GM12878 (cell line): ENCODE measurements around the gene DCTN1. TPM values are rescaled to one million over a fixed set of nuclear protein-coding genes. Genes with fewer than 3 reads are reported as not detected.

Experiments used
- ATAC-seq: fragments of 200-7000 bp; cut with Tn5 transposase; 3 replicates; pipeline ENCODE4 v1.9.1; 2020; ENCODE audit warnings: mild to moderate bottlenecking, moderate library complexity
- BruUV-seq: library from RNA; stranded (reverse); fragments of 400-500 nt; replicated peaks from 2 replicates; lab custom pipeline; 2021; lab: Mats Ljungman, UMichigan
- CTCF ChIA-PET: fragments of 300-600 bp; sonication (Branson Sonifier 250); formaldehyde crosslinking; extraction: SDS; loops from one replicate; lab custom pipeline; 2021; ENCODE audit warnings: inconsistent platforms; lab: Yijun Ruan, JAX
- POLR2A ChIA-PET: fragments of 350-600 bp; formaldehyde crosslinking; extraction: SDS; loops from one replicate; lab custom pipeline; 2021; ENCODE audit warnings: inconsistent platforms; lab: Charles Lee
- RAD21 ChIA-PET: fragments of 300-600 bp; sonication (Branson Sonifier 250); formaldehyde crosslinking; loops from one replicate; lab custom pipeline; 2023; ENCODE audit warnings: antibody characterized with exemption; ENCODE audit not compliant: unreplicated experiment; lab: Charles Lee
- SMC1A ChIA-PET: fragments of 300-600 bp; sonication (Branson Sonifier 250); formaldehyde crosslinking; loops from one replicate; lab custom pipeline; 2023; ENCODE audit not compliant: unreplicated experiment, uncharacterized antibody; lab: Charles Lee
- DNase-seq: peaks from one replicate; pipeline ENCODE4 v3.0.0-alpha.2; 2011; ENCODE audit warnings: low read depth, low spot score
- FAIRE-seq: peaks from 3 replicates; lab custom pipeline; 2011; peaks lifted over from hg19 to GRCh38; lab: Jason Lieb, UNC
- H2AFZ ChIP-seq: 2 replicates; pipeline ENCODE4 v1.6.0; 2011; ENCODE audit warnings: low read depth, low read length, control low read depth; ENCODE audit not compliant: control insufficient read depth
- H3K27ac ChIP-seq: 2 replicates; pipeline ENCODE4 v1.5.1; 2011; ENCODE audit warnings: control low read depth; ENCODE audit not compliant: control insufficient read depth, insufficient read depth
- H3K27me3 ChIP-seq, 2 experiments: replicated peaks in 1 of 2; 2 replicates each; pipeline versions ENCODE4 v1.6.0 to v1.6.1; 2011; ENCODE audit warnings: low read length in 1 of 2; ENCODE audit not compliant: control insufficient read depth in 2 of 2, insufficient read depth in 2 of 2
- H3K36me3 ChIP-seq, 2 experiments: 2 replicates each; pipeline ENCODE4 v1.5.1; 2011; ENCODE audit warnings: low read length in 1 of 2; ENCODE audit not compliant: control insufficient read depth in 2 of 2, insufficient read depth in 2 of 2
- H3K4me1 ChIP-seq: 2 replicates; pipeline ENCODE4 v1.6.1; 2011; ENCODE audit warnings: mild to moderate bottlenecking, low read length, moderate library complexity, mixed read lengths; ENCODE audit not compliant: control insufficient read depth, insufficient read depth
- H3K4me2 ChIP-seq: 2 replicates; pipeline ENCODE4 v1.6.0; 2011; ENCODE audit warnings: control low read depth; ENCODE audit not compliant: control insufficient read depth, insufficient read depth
- H3K4me3 ChIP-seq: fragments of 200-600 bp; sonication (generic); 2 replicates; pipeline ENCODE4 v1.5.1; 2016
- H3K79me2 ChIP-seq: 2 replicates; pipeline ENCODE4 v1.6.0; 2011; ENCODE audit warnings: low read length; ENCODE audit not compliant: control insufficient read depth, insufficient read depth
- H3K9ac ChIP-seq: 2 replicates; pipeline ENCODE4 v1.8.0; 2011; ENCODE audit warnings: low read length, control low read depth, mixed read lengths; ENCODE audit not compliant: control insufficient read depth, insufficient read depth
- H3K9me3 ChIP-seq: replicated peaks from 3 replicates; pipeline ENCODE4 v1.5.1; 2011; ENCODE audit warnings: mild to moderate bottlenecking, low read length; ENCODE audit not compliant: control insufficient read depth, insufficient read depth
- H4K20me1 ChIP-seq: 2 replicates; pipeline ENCODE4 v1.6.0; 2011; ENCODE audit not compliant: control insufficient read depth, insufficient read depth
- ATF2 ChIP-seq: IDR thresholded peaks from 2 replicates; pipeline ENCODE4 v1.6.1; 2012; ENCODE audit warnings: low read length, inconsistent platforms
- ESRRA ChIP-seq: IDR thresholded peaks from 2 replicates; pipeline ENCODE4 v1.6.1; 2012; ENCODE audit warnings: mild to moderate bottlenecking, low read length, improper control_type of control experiment
- MYC ChIP-seq: IDR thresholded peaks from 2 replicates; pipeline ENCODE4 v1.6.1; 2011; ENCODE audit warnings: mild to moderate bottlenecking, low read length, moderate library complexity, inconsistent platforms; ENCODE audit not compliant: insufficient read depth, insufficient replicate concordance, insufficient read length, severe bottlenecking
- PRDM15 ChIP-seq: fragments of 450-650 bp; formaldehyde crosslinking; IDR thresholded peaks from 2 replicates; pipeline ENCODE4 v1.4.0; 2020; ENCODE audit warnings: mild to moderate bottlenecking, moderate library complexity
- SP1 ChIP-seq: IDR thresholded peaks from one replicate; pipeline ENCODE4 v1.6.1; 2011; ENCODE audit warnings: low read depth, low read length
- SPI1 ChIP-seq: IDR thresholded peaks from 2 replicates; pipeline ENCODE4 v1.6.1; 2011; ENCODE audit warnings: low read depth, mild to moderate bottlenecking, low read length, moderate library complexity, borderline replicate concordance; ENCODE audit not compliant: insufficient read depth
- TCF12 ChIP-seq: IDR thresholded peaks from 2 replicates; pipeline ENCODE4 v1.6.1; 2011; ENCODE audit warnings: low read depth, mild to moderate bottlenecking, low read length
- ZBTB40 ChIP-seq: fragments of 450-650 bp; IDR thresholded peaks from 2 replicates; pipeline ENCODE4 v1.6.1; 2016; ENCODE audit warnings: mild to moderate bottlenecking, moderate library complexity, borderline replicate concordance
- WGBS: methylation state at CpG from one replicate; pipeline ENCODE4 v1.1.6; 2016; ENCODE audit warnings: low lambda C conversion rate; ENCODE audit not compliant: insufficient replicate concordance, insufficient coverage; ENCODE audit errors: missing lambda C conversion rate; 5-methylcytosine and 5-hydroxymethylcytosine counted together
- in situ Hi-C: fragments of 300-500 bp; cut with MboI; formaldehyde crosslinking; loops from 9 replicates; pipeline ENCODE4 v1.14.3; 2018; ENCODE audit warnings: mixed read lengths
- intact Hi-C: fragments of 100-400 bp; cut with micrococcal nuclease; formaldehyde crosslinking; loops from one replicate; pipeline ENCODE4 v1.14.2; 2022; ENCODE audit not compliant: unreplicated experiment
- polyA plus RNA-seq, 11 experiments: library from polyadenylated mRNA; depleted of rRNA in 4 of 11; unstranded in 6 of 11; stranded (reverse) in 5 of 11; fragments of >200 nt; fragmentation: Nextera tagmentation in 4 of 11; fragmentation: Illumina TruSeq in 1 of 11; extraction: Ambion mirVana in 4 of 11; extraction: Trizol in 1 of 11; gene quantifications; 1 replicate in 1 of 11; 2 replicates in 10 of 11; pipeline versions ENCODE4 v1.2.1 to v1.2.3, GENCODE V29; 2011 to 2016; ENCODE audit warnings: inconsistent platforms in 2 of 11, missing spikeins in 2 of 11, low read depth in 1 of 11
- total RNA-seq, 4 experiments: library from RNA; depleted of rRNA in 3 of 4; stranded (reverse); fragments of >200 nt in 3 of 4; fragmentation: Illumina TruSeq in 1 of 4; extraction: Trizol in 1 of 4; gene quantifications; 2 replicates each; pipeline versions ENCODE4 v1.2.1 to v1.2.3, GENCODE V29; 2013 to 2021

DCTN1 gene
- total and polyA plus RNA-seq, 10 of the 15 experiments (the other 5 are each of a cell fraction or from before 2014, with no cell fraction given): 44.1 to 116 (median 64.8) TPM

DNA sequence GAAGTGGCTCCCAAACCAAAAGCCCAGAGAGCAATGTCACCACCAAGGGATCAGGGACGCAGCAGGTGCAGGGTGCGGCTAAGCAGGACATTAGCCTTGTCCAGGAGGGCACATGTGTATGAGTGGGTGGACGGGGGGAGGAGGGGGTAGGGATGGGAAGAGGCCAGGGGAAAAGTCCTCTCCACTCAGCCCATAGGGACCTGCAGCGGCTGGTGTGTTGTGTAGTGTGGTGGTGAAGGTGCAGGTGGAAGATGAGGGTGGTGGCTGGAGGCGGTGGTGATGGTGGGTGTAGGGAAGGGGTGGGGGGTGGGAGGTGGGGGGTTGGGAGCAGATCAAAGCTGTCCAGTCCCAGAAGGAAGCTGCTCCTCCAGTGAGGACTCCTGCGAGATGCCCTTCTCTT lies 37.7 kb upstream of the DCTN1 start:
- ChIA-PET RAD21 (no interaction called here), CTCF (no interaction called here), POLR2A (no interaction called here), SMC1A (no interaction called here)
- no peak for ATAC-seq
- H3K27ac ChIP-seq: no peak overlapping the region
- WGBS: 100% methylated on average over 3 of the region's 6 CpGs
- H4K20me1 ChIP-seq: no peaks in the 10 kb centered on the region
- no TSS peak for BruUV-seq
- in situ Hi-C loops: no loop called here
- peaks cover 47% of the 10 kb centered on the region for H3K4me1 ChIP-seq
- no peaks in the 10 kb centered on the region for H3K27me3 ChIP-seq
- H3K4me3 ChIP-seq: no peak overlapping the region
- H3K4me2 ChIP-seq: no peak overlapping the region
- peaks cover 6% of the 10 kb centered on the region for H3K79me2 ChIP-seq
- intact Hi-C loops: no loop called here
- no peak for FAIRE-seq
- no peak overlapping the region for H3K9ac ChIP-seq
- TF ChIP-seq SP1: no peak
- no peaks in the 10 kb centered on the region for H3K36me3 ChIP-seq
- H2AFZ ChIP-seq: no peak overlapping the region
- no peaks in the 10 kb centered on the region for H3K9me3 ChIP-seq
- DNase-seq: no peak

DNA sequence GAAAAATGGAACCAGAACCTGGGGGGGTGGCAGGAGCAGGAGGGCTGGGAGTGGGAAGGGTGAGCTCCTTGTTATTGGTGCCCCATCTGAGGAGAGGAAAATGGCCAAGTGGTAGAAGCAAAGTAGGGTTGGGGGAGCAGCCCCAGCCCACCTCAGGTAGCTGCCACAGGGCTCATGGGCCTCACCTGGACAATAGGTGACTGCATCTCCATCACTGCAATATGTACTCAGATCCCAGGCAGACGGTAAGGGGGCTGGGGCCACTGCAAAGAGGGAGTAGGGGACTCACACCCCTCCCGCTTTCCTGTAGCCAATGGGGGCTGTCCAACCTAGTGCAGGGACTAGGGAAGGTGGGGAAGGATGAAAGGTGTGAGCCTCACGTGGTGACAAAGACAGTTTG lies 37.1 kb upstream of the DCTN1 start:
- ATAC-seq (no peak), FAIRE-seq (no peak), DNase-seq (no peak)
- Histone ChIP-seq H4K20me1 (no peaks in the 10 kb centered on the region), H3K4me1 (peaks cover 46% of the 10 kb centered on the region), H3K9me3 (no peaks in the 10 kb centered on the region), H3K36me3 (no peaks in the 10 kb centered on the region), H3K9ac (no peak overlapping the region), H3K27me3 (no peaks in the 10 kb centered on the region), H3K4me2 (no peak overlapping the region), H3K27ac (no peak overlapping the region), H2AFZ (no peak overlapping the region), H3K79me2 (peaks cover 5% of the 10 kb centered on the region), H3K4me3 (no peak overlapping the region)
- ChIA-PET RAD21 (no interaction called here), CTCF (no interaction called here), SMC1A (interaction anchor here (0.6 kb wide), 1 partner anchor 57 kb away, joined by 3 read pairs; no protein-coding TSS in a partner anchor), POLR2A (no interaction called here)
- in situ Hi-C loops: no loop called here
- WGBS: 57% methylated on average over 3 of the region's 3 CpGs
- intact Hi-C loops: no loop called here
- BruUV-seq: no TSS peak
- no peak for TF ChIP-seq TCF12
- TF ChIP-seq MYC: no peak
- no peak for TF ChIP-seq PRDM15 (CRISPR knock-in tag)
- TF ChIP-seq ZBTB40: no peak
- no peak for TF ChIP-seq SPI1
- no peak for TF ChIP-seq ESRRA
- no peak for TF ChIP-seq ATF2
